GM23338 (cell line): ENCODE measurements around the gene ALB.
"Not testable (repeated sequence)": the region's sequence is repeated elsewhere in the genome, so short reads cannot be mapped to it uniquely, and the experiment has no call there.

Experiments
- CREB1 ChIP-seq: fragments of 250-450 bp; sonication (Bioruptor Pico); IDR thresholded peaks from 2 replicates; pipeline ENCODE4 v1.5.0; 2020; ENCODE audit warnings: low read depth, mild to moderate bottlenecking, moderate library complexity
- CTCF ChIP-seq, 2 experiments: fragments of 200-600 bp in 1 of 2; sonication (generic) in 1 of 2; conservative IDR thresholded peaks; 2 replicates each; pipeline versions ENCODE4 v1.5.1 to v1.6.1; 2016 to 2017; ENCODE audit warnings: antibody characterized with exemption in 2 of 2, low read depth in 2 of 2, mild to moderate bottlenecking in 2 of 2, moderate library complexity in 1 of 2
- ETS1 ChIP-seq: IDR thresholded peaks from 2 replicates; pipeline ENCODE4 v1.6.1; 2016; ENCODE audit warnings: antibody characterized with exemption
- EZH2 ChIP-seq: fragments of 200-600 bp; sonication (generic); IDR thresholded peaks from one replicate; pipeline ENCODE4 v1.8.0; 2017; ENCODE audit warnings: antibody characterized with exemption, mild to moderate bottlenecking, low read depth; ENCODE audit not compliant: unreplicated experiment
- EZH2phosphoT487 ChIP-seq: fragments of 200-600 bp; sonication (generic); IDR thresholded peaks from one replicate; pipeline ENCODE4 v1.8.1; 2018; ENCODE audit warnings: antibody characterized with exemption; ENCODE audit not compliant: unreplicated experiment
- JUNB ChIP-seq: IDR thresholded peaks from one replicate; pipeline ENCODE4 v1.6.1; 2016; ENCODE audit warnings: antibody characterized with exemption; ENCODE audit not compliant: unreplicated experiment
- NANOG ChIP-seq: IDR thresholded peaks from 2 replicates; pipeline ENCODE4 v1.6.1; 2016; ENCODE audit warnings: antibody characterized with exemption, borderline replicate concordance
- POLR2AphosphoS5 ChIP-seq: IDR thresholded peaks from 2 replicates; pipeline ENCODE4 v1.6.1; 2016; ENCODE audit warnings: antibody characterized with exemption, low read depth
- REST ChIP-seq: IDR thresholded peaks from one replicate; pipeline ENCODE4 v1.6.1; 2018; ENCODE audit warnings: antibody characterized with exemption; ENCODE audit not compliant: unreplicated experiment
- STAT1 ChIP-seq: IDR thresholded peaks from one replicate; pipeline ENCODE4 v1.6.1; 2016; ENCODE audit warnings: antibody characterized with exemption; ENCODE audit not compliant: unreplicated experiment
- ZNF114 ChIP-seq: fragments of 250-450 bp; sonication (Bioruptor Pico); IDR thresholded peaks from 2 replicates; pipeline ENCODE4 v1.5.0; 2020; ENCODE audit warnings: mild to moderate bottlenecking, moderate library complexity
- ZNF331 ChIP-seq: fragments of 250-450 bp; sonication (Bioruptor Pico); IDR thresholded peaks from 2 replicates; pipeline ENCODE4 v1.5.0; 2020; ENCODE audit warnings: low read depth, mild to moderate bottlenecking, moderate library complexity
- TF ChIP-seq, protein P1 (sequence below): fragments of 250-450 bp; sonication (Bioruptor Pico); IDR thresholded peaks from 2 replicates; pipeline ENCODE4 v1.5.0; 2020; ENCODE audit warnings: mild to moderate bottlenecking, moderate library complexity

DNA sequence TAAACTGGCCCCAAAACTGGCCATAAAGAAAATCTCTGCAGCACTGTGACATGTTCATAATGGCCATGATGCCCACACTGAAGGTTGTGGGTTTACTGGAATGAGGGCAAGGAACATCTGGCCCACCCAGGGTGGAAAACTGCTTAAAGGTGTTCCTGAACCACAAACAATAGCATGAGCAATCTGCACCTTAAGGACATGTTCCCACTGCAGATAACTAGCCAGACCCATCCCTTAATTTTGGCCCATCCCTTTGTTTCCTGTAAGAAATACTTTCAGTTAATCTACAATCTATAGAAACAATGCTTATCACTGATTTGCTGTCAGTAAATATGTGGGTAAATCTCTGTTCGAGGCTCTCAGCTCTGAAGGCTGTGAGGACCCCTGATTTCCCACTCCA is 46.9 kb upstream of the ALB start:
- not testable (repeated sequence) for TF ChIP-seq POLR2AphosphoS5; CTCF (conservative IDR thresholded peaks at IDR 0.05; ENCODE audit: low read depth in 2 of 2); CREB1; EZH2; EZH2phosphoT487; JUNB; REST; ETS1; ZNF114 (CRISPR knock-in tag); STAT1; NANOG; ZNF331 (CRISPR knock-in tag)
- TF ChIP-seq, protein P1, sequence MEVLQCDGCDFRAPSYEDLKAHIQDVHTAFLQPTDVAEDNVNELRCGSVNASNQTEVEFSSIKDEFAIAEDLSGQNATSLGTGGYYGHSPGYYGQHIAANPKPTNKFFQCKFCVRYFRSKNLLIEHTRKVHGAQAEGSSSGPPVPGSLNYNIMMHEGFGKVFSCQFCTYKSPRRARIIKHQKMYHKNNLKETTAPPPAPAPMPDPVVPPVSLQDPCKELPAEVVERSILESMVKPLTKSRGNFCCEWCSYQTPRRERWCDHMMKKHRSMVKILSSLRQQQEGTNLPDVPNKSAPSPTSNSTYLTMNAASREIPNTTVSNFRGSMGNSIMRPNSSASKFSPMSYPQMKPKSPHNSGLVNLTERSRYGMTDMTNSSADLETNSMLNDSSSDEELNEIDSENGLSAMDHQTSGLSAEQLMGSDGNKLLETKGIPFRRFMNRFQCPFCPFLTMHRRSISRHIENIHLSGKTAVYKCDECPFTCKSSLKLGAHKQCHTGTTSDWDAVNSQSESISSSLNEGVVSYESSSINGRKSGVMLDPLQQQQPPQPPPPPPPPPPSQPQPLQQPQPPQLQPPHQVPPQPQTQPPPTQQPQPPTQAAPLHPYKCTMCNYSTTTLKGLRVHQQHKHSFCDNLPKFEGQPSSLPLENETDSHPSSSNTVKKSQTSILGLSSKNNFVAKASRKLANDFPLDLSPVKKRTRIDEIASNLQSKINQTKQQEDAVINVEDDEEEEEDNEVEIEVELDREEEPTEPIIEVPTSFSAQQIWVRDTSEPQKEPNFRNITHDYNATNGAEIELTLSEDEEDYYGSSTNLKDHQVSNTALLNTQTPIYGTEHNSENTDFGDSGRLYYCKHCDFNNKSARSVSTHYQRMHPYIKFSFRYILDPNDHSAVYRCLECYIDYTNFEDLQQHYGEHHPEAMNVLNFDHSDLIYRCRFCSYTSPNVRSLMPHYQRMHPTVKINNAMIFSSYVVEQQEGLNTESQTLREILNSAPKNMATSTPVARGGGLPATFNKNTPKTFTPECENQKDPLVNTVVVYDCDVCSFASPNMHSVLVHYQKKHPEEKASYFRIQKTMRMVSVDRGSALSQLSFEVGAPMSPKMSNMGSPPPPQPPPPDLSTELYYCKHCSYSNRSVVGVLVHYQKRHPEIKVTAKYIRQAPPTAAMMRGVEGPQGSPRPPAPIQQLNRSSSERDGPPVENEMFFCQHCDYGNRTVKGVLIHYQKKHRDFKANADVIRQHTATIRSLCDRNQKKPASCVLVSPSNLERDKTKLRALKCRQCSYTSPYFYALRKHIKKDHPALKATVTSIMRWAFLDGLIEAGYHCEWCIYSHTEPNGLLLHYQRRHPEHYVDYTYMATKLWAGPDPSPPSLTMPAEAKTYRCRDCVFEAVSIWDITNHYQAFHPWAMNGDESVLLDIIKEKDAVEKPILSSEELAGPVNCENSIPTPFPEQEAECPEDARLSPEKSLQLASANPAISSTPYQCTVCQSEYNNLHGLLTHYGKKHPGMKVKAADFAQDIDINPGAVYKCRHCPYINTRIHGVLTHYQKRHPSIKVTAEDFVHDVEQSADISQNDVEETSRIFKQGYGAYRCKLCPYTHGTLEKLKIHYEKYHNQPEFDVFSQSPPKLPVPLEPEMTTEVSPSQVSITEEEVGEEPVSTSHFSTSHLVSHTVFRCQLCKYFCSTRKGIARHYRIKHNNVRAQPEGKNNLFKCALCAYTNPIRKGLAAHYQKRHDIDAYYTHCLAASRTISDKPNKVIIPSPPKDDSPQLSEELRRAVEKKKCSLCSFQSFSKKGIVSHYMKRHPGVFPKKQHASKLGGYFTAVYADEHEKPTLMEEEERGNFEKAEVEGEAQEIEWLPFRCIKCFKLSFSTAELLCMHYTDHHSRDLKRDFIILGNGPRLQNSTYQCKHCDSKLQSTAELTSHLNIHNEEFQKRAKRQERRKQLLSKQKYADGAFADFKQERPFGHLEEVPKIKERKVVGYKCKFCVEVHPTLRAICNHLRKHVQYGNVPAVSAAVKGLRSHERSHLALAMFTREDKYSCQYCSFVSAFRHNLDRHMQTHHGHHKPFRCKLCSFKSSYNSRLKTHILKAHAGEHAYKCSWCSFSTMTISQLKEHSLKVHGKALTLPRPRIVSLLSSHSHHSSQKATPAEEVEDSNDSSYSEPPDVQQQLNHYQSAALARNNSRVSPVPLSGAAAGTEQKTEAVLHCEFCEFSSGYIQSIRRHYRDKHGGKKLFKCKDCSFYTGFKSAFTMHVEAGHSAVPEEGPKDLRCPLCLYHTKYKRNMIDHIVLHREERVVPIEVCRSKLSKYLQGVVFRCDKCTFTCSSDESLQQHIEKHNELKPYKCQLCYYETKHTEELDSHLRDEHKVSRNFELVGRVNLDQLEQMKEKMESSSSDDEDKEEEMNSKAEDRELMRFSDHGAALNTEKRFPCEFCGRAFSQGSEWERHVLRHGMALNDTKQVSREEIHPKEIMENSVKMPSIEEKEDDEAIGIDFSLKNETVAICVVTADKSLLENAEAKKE (CRISPR knock-in tag) = not testable (repeated sequence)
